ENCODE measurements around the gene PALM3. TPM values are rescaled to one million over a fixed set of nuclear protein-coding genes. Genes with fewer than 3 reads are reported as not detected.

Gene PALM3
- total RNA-seq, 1 experiment from 2014 or later: 0.20 TPM

Other genes starting within 250 kb of the PALM3 start
- not detected in 2 replicates for gene NANOS3, start 184.9 kb downstream of the PALM3 start, total RNA-seq (2014; rRNA removed; shearing (Covaris generic))
- gene BRME1, start 156.0 kb downstream of the PALM3 start, total RNA-seq (2014; rRNA removed; shearing (Covaris generic)): 2.2 and 3.9 TPM in 2 replicates
- gene CC2D1A, start 155.9 kb downstream of the PALM3 start, total RNA-seq (2014; rRNA removed; shearing (Covaris generic)): 36.0 and 39.6 TPM in 2 replicates
- 0.34 and 1.1 TPM in 2 replicates for gene PODNL1, start 123.7 kb downstream of the PALM3 start, total RNA-seq (2014; rRNA removed; shearing (Covaris generic))
- gene DCAF15, start 109.6 kb downstream of the PALM3 start, total RNA-seq (2014; rRNA removed; shearing (Covaris generic)): 46.6 and 47.2 TPM in 2 replicates
- gene RFX1, start 55.8 kb downstream of the PALM3 start, total RNA-seq (2014; rRNA removed; shearing (Covaris generic)): 6.0 and 6.2 TPM in 2 replicates
- not detected in 2 replicates for gene RLN3, start 33.9 kb downstream of the PALM3 start, total RNA-seq (2014; rRNA removed; shearing (Covaris generic))
- 0.10 TPM in 1 of 2 replicates, not detected in the other for gene IL27RA, start 30.3 kb downstream of the PALM3 start, total RNA-seq (2014; rRNA removed; shearing (Covaris generic))
- gene MISP3, start 10.7 kb upstream of the PALM3 start, total RNA-seq (2014; rRNA removed; shearing (Covaris generic)): 0.37 and 0.74 TPM in 2 replicates
- not detected in 2 replicates for gene C19orf67, start 23.7 kb upstream of the PALM3 start, total RNA-seq (2014; rRNA removed; shearing (Covaris generic))
- gene SAMD1, start 28.7 kb upstream of the PALM3 start, total RNA-seq (2014; rRNA removed; shearing (Covaris generic)): 71.7 and 89.0 TPM in 2 replicates
- 19.4 and 25.0 TPM in 2 replicates for gene PRKACA, start 55.7 kb upstream of the PALM3 start, total RNA-seq (2014; rRNA removed; shearing (Covaris generic))
- gene ASF1B, start 74.5 kb upstream of the PALM3 start, total RNA-seq (2014; rRNA removed; shearing (Covaris generic)): 95.9 and 102 TPM in 2 replicates
- 1.2 and 2.0 TPM in 2 replicates for gene ADGRL1, start 144.1 kb upstream of the PALM3 start, total RNA-seq (2014; rRNA removed; shearing (Covaris generic))

Data from HT-29 (cell line).